ENCODE data around the gene HSPB2.

The HSPB2 gene

GRCh38 chr11:111939836-111940604, 27.5 kb downstream of the HSPB2 start:
- peak; percentile 86 for DNase-seq (ENCODE audit: low spot score)

DNA sequence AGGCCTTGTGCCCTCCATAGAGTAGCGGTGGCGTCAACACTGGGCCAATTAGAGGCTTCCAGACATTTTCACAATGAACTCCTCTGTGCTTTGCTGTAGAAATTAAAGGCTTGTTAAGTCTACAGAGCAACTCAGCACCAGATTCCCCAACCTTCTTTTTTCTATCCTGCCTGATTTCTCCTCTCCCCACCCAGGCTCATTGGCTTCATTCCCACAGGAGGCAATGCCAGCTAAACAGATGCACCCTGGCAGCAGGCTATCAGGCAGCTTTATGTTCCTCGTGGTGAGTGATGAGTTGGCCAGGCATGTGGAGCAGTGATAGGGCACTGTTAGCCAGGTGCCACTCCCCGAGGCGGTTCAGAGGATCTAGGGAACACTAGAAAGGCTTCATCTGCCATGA, 29.4 kb downstream of the HSPB2 start:
- DNase-seq (ENCODE audit: low spot score) = peak; percentile 59

GRCh38 chr11:111942829-111943228, 30.3 kb downstream of the HSPB2 start:
- DNase-seq (ENCODE audit: low spot score) = peak; percentile 36

GRCh38 chr11:111944139-111944538, 31.6 kb downstream of the HSPB2 start:
- DNase-seq (ENCODE audit: low spot score) = peak; percentile 80

DNA sequence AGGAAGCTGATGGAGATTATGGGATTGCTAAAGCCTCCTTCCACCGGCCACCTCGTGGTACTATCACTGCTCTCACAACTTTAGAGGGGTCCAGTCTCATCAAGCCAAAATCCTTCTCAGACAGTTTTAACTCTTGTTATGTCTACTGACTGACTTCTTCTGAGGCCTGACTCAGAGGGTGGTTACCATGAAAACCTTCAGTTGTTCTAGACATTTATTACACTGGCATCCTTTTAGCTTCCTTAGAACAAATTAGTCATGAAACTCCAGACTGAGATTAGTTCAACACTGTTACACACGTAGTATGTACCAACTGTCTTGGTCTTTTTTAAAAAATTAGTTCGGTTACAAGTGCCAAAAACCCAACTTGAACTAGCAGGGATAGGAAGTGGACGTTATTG, 32.1 kb downstream of the HSPB2 start:
- DNase-seq (ENCODE audit: low spot score) = peak; percentile 97

GRCh38 chr11:111945198-111945597, 32.7 kb downstream of the HSPB2 start:
- peak; percentile 50 for DNase-seq (ENCODE audit: low spot score)

GRCh38 chr11:111946499-111946898, 34.0 kb downstream of the HSPB2 start:
- no peak for DNase-seq (ENCODE audit: low spot score)

GRCh38 chr11:111947143-111947542, 34.6 kb downstream of the HSPB2 start:
- DNase-seq (ENCODE audit: low spot score) = no peak

- no peak for DNase-seq (ENCODE audit: low spot score)
Observed at GRCh38 chr11:111949519-111950426, 37.2 kb downstream of the HSPB2 start.

DNA sequence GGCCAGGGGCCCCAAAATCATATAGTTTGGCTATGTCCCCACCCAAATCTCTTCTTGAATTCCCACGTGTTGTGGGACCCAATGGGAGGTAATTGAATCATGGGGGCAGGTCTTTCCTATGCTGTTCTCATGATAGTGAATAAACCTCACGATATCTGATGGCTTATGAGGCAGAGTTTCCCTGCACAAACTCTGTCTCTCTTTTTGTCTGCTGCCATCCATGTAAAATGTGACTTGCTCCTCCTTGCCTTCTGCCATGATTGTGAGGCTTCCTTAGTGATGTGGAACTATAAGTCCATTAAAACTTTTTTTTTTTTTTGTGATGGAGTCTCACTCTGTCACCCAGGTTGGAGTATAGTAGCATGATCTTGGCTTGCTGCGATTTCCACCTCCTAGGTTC, 39.0 kb downstream of the HSPB2 start:
- DNase-seq (ENCODE audit: low spot score) = no peak

DNA sequence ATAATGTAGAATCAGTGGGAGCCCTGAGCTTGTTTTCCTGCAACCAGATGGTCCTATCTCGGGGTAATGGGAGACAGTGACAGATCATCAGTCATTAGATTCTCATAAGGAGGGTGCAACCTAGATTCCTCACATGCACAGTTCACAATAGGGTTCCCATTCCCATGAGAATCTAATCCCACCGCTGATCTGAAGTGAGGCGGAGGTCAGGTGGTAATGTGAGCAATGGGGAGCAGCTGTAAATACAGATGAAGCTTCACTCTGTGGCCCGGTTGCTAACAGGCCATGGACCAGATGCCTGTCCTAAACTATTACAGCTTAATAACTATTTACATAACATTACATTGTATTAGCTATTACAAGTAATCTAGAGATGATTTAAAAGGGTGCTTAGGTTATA, 41.6 kb downstream of the HSPB2 start:
- no peak for DNase-seq (ENCODE audit: low spot score)

DNA sequence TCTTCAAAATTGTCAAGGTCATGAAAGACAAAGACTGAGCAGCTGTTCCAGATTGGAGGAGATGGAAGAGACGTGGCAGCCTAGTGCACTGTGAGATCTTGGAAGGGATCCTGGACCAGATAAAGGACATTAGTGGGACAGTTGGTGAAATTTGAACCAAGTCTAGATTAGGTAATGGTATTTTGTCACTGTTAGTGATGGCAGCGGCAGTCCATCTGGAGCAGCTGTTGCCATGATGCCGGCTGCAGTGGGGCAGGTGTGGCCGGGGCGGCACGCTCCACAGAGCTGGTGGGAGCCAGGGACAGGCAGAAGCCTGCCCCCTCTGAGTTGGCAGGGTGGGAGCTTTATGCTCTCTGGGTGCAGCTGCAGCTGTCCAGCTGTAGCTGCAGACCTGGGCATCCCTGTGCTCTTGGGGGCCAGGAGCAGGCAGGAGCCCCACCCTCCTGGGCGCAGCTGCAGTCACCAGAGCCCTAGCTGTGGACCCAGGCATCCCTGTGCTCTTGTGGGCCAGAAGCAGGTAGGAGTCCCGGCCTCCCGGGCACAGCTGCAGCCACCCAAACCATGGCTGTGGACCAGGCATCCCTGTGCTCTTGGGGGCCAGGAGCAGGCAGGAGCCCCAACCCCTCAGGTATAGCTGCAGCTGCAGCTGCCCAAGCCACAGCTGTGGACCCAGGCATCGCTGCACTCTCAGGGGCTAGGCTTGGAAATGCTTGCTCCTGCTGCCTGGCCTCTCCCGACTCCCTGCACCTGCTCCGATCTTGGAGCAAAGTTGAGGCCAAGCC, 45.3 kb downstream of the HSPB2 start:
- no peak for DNase-seq (ENCODE audit: low spot score)

DNA sequence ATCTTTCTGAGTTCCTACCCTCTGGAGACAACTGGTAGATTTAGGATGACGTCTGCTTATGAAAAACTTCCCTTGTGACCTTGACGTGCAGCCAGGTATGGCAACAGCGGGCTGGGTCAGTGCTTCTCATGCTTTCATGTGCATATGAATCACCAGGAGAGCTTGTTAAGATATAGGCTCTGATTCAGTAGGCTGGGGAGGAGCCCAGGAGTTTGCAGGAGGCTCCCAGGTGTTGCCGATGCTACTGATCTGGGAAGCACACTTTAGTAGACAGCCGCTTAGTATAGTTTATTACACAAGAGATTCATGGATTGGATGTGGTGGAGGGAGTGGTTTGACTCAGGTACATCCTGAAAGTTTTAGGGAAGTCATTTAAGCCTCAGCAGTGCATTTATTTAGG, 48.4 kb downstream of the HSPB2 start:
- peak; percentile 94 for DNase-seq (ENCODE audit: low spot score)

DNA sequence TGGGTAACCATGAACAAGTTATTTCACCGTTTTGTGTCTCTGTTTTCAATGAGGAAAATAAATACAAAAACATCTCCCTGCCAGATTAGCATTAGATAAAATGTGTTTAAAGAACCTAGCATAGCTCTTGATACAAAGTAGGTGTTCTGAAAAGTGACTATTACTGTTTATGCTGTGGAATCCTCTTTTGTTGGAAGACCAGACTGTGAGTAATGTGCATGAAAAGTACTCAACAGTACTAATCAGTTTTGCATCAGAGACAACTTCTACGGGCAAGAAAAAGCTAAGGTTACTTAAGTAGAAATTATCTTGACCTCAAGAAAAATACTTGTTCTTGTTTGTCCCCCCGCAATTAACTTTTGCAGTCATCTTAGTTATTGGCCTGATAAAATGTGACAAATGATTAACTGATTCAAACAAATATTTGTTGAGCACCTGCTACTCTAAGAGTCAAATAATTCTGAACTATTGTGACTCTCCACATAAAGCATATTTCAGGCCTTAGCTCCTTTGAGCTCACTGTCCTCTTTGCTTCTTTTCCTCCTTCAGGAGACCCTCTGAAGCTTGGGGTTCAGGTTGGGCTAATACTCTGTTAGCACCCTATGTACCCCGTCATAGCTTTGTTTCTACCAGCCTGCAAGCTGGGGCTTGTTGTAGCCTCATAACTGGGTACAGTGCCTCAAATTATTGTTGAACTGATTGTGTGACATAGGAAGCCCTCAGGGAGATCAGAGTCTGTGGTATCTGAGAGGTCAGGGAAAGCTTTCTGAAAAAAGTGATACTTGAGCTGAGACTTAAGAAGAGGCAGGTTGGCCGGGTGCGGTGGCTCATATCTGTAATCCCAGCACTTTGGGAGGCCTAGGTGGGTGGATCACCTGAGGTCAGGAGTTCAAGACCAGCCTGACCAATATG, 49.1 kb downstream of the HSPB2 start:
- no peak for DNase-seq (ENCODE audit: low spot score)

Data from kidney tubule cell (primary cell).